Measurements from ENCODE around the gene NAALADL1.

The NAALADL1 gene

GRCh38 chr11:65090628-65091027 is 32.3 kb upstream of the NAALADL1 start:
- no peak for ATAC-seq
- no peak for TF ChIP-seq TSHZ2 (CRISPR knock-in tag; IDR thresholded peaks at IDR 0.05)
- TF ChIP-seq CSDC2 (CRISPR knock-in tag; IDR thresholded peaks at IDR 0.05), result no peak
- no peak for TF ChIP-seq ZFP30 (CRISPR knock-in tag; IDR thresholded peaks at IDR 0.05)
- no peak for TF ChIP-seq ISL1 (CRISPR knock-in tag; IDR thresholded peaks at IDR 0.05)
- TF ChIP-seq ESRRG (CRISPR knock-in tag; IDR thresholded peaks at IDR 0.05), result no peak
- no peak for TF ChIP-seq SNAI2 (CRISPR knock-in tag; IDR thresholded peaks at IDR 0.05)
- no peak for TF ChIP-seq ZC3H10 (CRISPR knock-in tag; IDR thresholded peaks at IDR 0.05)
- TF ChIP-seq TOX (CRISPR knock-in tag; IDR thresholded peaks at IDR 0.05; ENCODE audit: borderline replicate concordance), result no peak
- TF ChIP-seq ARNTL (CRISPR knock-in tag; IDR thresholded peaks at IDR 0.05; ENCODE audit: borderline replicate concordance, low read depth), result no peak
- no peak for TF ChIP-seq POU6F1 (CRISPR knock-in tag; IDR thresholded peaks at IDR 0.05; ENCODE audit: borderline replicate concordance, low read depth)
- no peak for TF ChIP-seq GLIS3 (CRISPR knock-in tag; IDR thresholded peaks at IDR 0.05)
- no peak for TF ChIP-seq PATZ1 (CRISPR knock-in tag; IDR thresholded peaks at IDR 0.05; ENCODE audit: borderline replicate concordance)
- no peak for TF ChIP-seq CSRNP3 (CRISPR knock-in tag; IDR thresholded peaks at IDR 0.05)
- TF ChIP-seq OSR1 (CRISPR knock-in tag; IDR thresholded peaks at IDR 0.05), result no peak
- no peak for TF ChIP-seq ZNF70 (CRISPR knock-in tag; IDR thresholded peaks at IDR 0.05)
- TF ChIP-seq RARB (CRISPR knock-in tag; IDR thresholded peaks at IDR 0.05), result no peak
- no peak for TF ChIP-seq PPARA (CRISPR knock-in tag; IDR thresholded peaks at IDR 0.05; ENCODE audit: borderline replicate concordance)

- TF ChIP-seq SNAI2 (CRISPR knock-in tag; IDR thresholded peaks at IDR 0.05), result no peak
- TF ChIP-seq TOX (CRISPR knock-in tag; IDR thresholded peaks at IDR 0.05; ENCODE audit: borderline replicate concordance), result no peak
- TF ChIP-seq CREB5 (CRISPR knock-in tag; IDR thresholded peaks at IDR 0.05; ENCODE audit: low read depth), result no peak
- no peak for TF ChIP-seq ZNF565 (CRISPR knock-in tag; conservative IDR thresholded peaks at IDR 0.05; ENCODE audit: low read depth)
- TF ChIP-seq PPARA (CRISPR knock-in tag; IDR thresholded peaks at IDR 0.05; ENCODE audit: borderline replicate concordance), result no peak
- no peak for ATAC-seq
These were observed 31.3 kb upstream of the NAALADL1 start for GRCh38 chr11:65089621-65090020.

- ATAC-seq, result no peak
- TF ChIP-seq ESRRG (CRISPR knock-in tag; IDR thresholded peaks at IDR 0.05) (no peak), ZNF8 (CRISPR knock-in tag; IDR thresholded peaks at IDR 0.05) (no peak), ZC3H10 (CRISPR knock-in tag; IDR thresholded peaks at IDR 0.05) (no peak)
These were observed 29.5 kb upstream of the NAALADL1 start for GRCh38 chr11:65087827-65088226.

GRCh38 chr11:65087216-65087615 is 28.9 kb upstream of the NAALADL1 start:
- no peak for TF ChIP-seq TOX (CRISPR knock-in tag; IDR thresholded peaks at IDR 0.05; ENCODE audit: borderline replicate concordance)
- TF ChIP-seq ARNTL (CRISPR knock-in tag; IDR thresholded peaks at IDR 0.05; ENCODE audit: borderline replicate concordance, low read depth), result no peak
- no peak for TF ChIP-seq SNAI2 (CRISPR knock-in tag; IDR thresholded peaks at IDR 0.05)
- TF ChIP-seq CSDC2 (CRISPR knock-in tag; IDR thresholded peaks at IDR 0.05), result no peak
- no peak for TF ChIP-seq RARB (CRISPR knock-in tag; IDR thresholded peaks at IDR 0.05)
- no peak for TF ChIP-seq ZNF565 (CRISPR knock-in tag; conservative IDR thresholded peaks at IDR 0.05; ENCODE audit: low read depth)
- TF ChIP-seq PATZ1 (CRISPR knock-in tag; IDR thresholded peaks at IDR 0.05; ENCODE audit: borderline replicate concordance), result no peak
- TF ChIP-seq TSHZ2 (CRISPR knock-in tag; IDR thresholded peaks at IDR 0.05), result no peak
- TF ChIP-seq ZC3H10 (CRISPR knock-in tag; IDR thresholded peaks at IDR 0.05), result no peak

More at GRCh38 chr11:65087216-65087615, 28.9 kb upstream of the NAALADL1 start:
- no peak for ATAC-seq
